ENCODE measurements around the gene SND1.

SND1 gene

GRCh38 chr7:128008744-128009143 is 356.8 kb downstream of the SND1 start:
- Histone ChIP-seq H3K27ac (ENCODE audit: low read depth, low read length) (no peak overlapping the region), H3K4me2 (ENCODE audit: low read length) (no peak overlapping the region), H3F3A (ENCODE audit: control insufficient read depth, insufficient read depth) (no peaks in the 10 kb centered on the region), H3K9me2 (replicated peaks; ENCODE audit: control insufficient read depth, low read length) (no peaks in the 10 kb centered on the region), H3K4me1 (ENCODE audit: control insufficient read depth, low read length) (peaks cover 18% of the 10 kb centered on the region), H4K20me1 (ENCODE audit: control insufficient read depth, insufficient read depth, low read depth, low read length) (no peaks in the 10 kb centered on the region), H3K79me2 (ENCODE audit: control insufficient read depth, low read length) (no peaks in the 10 kb centered on the region), H3K36me3 (ENCODE audit: control insufficient read depth, low read length) (peaks cover 10% of the 10 kb centered on the region; the same call in 1 of the 2 replicates), H3K4me3 (ENCODE audit: low read length) (no peak overlapping the region), H3K27me3 (ENCODE audit: control insufficient read depth, low read length) (no peaks in the 10 kb centered on the region), H3K9me3 (ENCODE audit: control insufficient read depth, insufficient read depth, low read length) (no peaks in the 10 kb centered on the region)
- TF ChIP-seq EZH2phosphoT487 (IDR thresholded peaks at IDR 0.05; ENCODE audit: borderline replicate concordance, low read length), result no peak
- TF ChIP-seq, protein P1, sequence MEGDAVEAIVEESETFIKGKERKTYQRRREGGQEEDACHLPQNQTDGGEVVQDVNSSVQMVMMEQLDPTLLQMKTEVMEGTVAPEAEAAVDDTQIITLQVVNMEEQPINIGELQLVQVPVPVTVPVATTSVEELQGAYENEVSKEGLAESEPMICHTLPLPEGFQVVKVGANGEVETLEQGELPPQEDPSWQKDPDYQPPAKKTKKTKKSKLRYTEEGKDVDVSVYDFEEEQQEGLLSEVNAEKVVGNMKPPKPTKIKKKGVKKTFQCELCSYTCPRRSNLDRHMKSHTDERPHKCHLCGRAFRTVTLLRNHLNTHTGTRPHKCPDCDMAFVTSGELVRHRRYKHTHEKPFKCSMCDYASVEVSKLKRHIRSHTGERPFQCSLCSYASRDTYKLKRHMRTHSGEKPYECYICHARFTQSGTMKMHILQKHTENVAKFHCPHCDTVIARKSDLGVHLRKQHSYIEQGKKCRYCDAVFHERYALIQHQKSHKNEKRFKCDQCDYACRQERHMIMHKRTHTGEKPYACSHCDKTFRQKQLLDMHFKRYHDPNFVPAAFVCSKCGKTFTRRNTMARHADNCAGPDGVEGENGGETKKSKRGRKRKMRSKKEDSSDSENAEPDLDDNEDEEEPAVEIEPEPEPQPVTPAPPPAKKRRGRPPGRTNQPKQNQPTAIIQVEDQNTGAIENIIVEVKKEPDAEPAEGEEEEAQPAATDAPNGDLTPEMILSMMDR (IDR thresholded peaks at IDR 0.05; ENCODE audit: low read depth, low read length, poor library complexity, severe bottlenecking), result no peak

DNA sequence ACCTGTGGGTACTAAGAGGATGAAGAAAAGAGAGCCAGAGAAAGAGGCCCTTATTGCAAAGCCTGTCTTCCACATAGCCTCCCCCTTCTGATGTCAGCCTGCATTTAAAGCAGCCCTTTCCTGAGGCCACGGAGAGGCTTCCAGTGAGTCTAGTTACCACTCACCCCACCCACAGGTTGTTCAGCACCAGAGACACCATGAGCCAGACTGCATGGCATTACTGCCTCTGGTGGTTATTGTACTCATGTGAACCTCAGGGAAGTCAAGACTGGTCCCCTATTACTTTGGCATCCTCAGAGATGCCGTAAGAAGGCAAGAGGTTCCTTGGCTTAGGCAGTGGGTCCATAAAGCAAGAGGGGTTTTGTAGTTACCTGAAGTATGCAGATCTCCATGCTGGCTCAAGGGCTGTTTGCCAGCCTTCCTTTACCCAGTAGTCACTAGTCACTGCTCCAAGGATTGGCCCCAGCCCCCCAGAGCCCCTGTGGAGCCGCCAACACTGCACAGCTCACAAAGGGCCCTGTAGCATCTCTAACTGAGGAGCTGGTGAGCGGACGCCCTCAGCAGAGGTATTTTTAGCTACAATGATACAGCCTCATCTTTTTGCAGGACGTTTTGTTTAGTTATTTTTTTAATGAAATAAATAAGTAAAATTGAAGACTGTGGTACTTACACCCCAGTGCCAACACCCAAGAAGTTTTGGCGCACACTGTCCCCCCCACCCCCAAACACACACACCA is 358.6 kb downstream of the SND1 start:
- H3K4me1 ChIP-seq (ENCODE audit: control insufficient read depth, low read length), result no peaks in the 10 kb centered on the region
- TF ChIP-seq, protein P1 (IDR thresholded peaks at IDR 0.05; ENCODE audit: low read depth, low read length, poor library complexity, severe bottlenecking), result no peak
- no peak for TF ChIP-seq EZH2phosphoT487 (IDR thresholded peaks at IDR 0.05; ENCODE audit: borderline replicate concordance, low read length)
- H4K20me1 ChIP-seq (ENCODE audit: control insufficient read depth, insufficient read depth, low read depth, low read length), result no peaks in the 10 kb centered on the region
- H3K4me2 ChIP-seq (ENCODE audit: low read length), result no peak overlapping the region
- no peaks in the 10 kb centered on the region for H3F3A ChIP-seq (ENCODE audit: control insufficient read depth, insufficient read depth)
- H3K36me3 ChIP-seq (ENCODE audit: control insufficient read depth, low read length), result peaks cover 8% of the 10 kb centered on the region; the same call in 1 of the 2 replicates
- no peaks in the 10 kb centered on the region for H3K9me2 ChIP-seq (replicated peaks; ENCODE audit: control insufficient read depth, low read length)
- no peaks in the 10 kb centered on the region for H3K27me3 ChIP-seq (ENCODE audit: control insufficient read depth, low read length)
- H3K79me2 ChIP-seq (ENCODE audit: control insufficient read depth, low read length), result no peaks in the 10 kb centered on the region
- no peaks in the 10 kb centered on the region for H3K9me3 ChIP-seq (ENCODE audit: control insufficient read depth, insufficient read depth, low read length)
- H3K4me3 ChIP-seq (ENCODE audit: low read length), result no peak overlapping the region
- H3K27ac ChIP-seq (ENCODE audit: low read depth, low read length), result no peak overlapping the region

- Histone ChIP-seq H3F3A (ENCODE audit: control insufficient read depth, insufficient read depth) (no peaks in the 10 kb centered on the region), H3K9me2 (replicated peaks; ENCODE audit: control insufficient read depth, low read length) (no peaks in the 10 kb centered on the region), H3K4me2 (ENCODE audit: low read length) (no peak overlapping the region), H3K27ac (ENCODE audit: low read depth, low read length) (no peak overlapping the region), H3K36me3 (ENCODE audit: control insufficient read depth, low read length) (peaks cover 8% of the 10 kb centered on the region; the same call in 1 of the 2 replicates), H3K4me1 (ENCODE audit: control insufficient read depth, low read length) (no peaks in the 10 kb centered on the region), H3K4me3 (ENCODE audit: low read length) (no peak overlapping the region), H3K9me3 (ENCODE audit: control insufficient read depth, insufficient read depth, low read length) (no peaks in the 10 kb centered on the region), H3K79me2 (ENCODE audit: control insufficient read depth, low read length) (no peaks in the 10 kb centered on the region), H3K27me3 (ENCODE audit: control insufficient read depth, low read length) (no peaks in the 10 kb centered on the region), H4K20me1 (ENCODE audit: control insufficient read depth, insufficient read depth, low read depth, low read length) (no peaks in the 10 kb centered on the region)
- TF ChIP-seq, protein P1 (IDR thresholded peaks at IDR 0.05; ENCODE audit: low read depth, low read length, poor library complexity, severe bottlenecking), result no peak
- TF ChIP-seq EZH2phosphoT487 (IDR thresholded peaks at IDR 0.05; ENCODE audit: borderline replicate concordance, low read length), result no peak
Measured at GRCh38 chr7:128011131-128011661, 359.2 kb downstream of the SND1 start.
